HepG2 (cell line): ENCODE data around the gene SAMD8. TPM values are rescaled to one million over a fixed set of nuclear protein-coding genes. Genes with fewer than 3 reads are reported as not detected.

Experiments
- AGO2 ChIP-seq: fragments of 200-400 bp; formaldehyde crosslinking; optimal IDR thresholded peaks from 2 replicates; pipeline ENCODE3; 2017; ENCODE audit warnings: mild to moderate bottlenecking, low read depth, low read length, moderate library complexity
- CHD4 ChIP-seq: fragments of 200-600 bp; sonication (generic); IDR thresholded peaks from 2 replicates; pipeline ENCODE4 v1.7.0; 2017; ENCODE audit warnings: mild to moderate bottlenecking, low read length, borderline replicate concordance
- DNMT3B ChIP-seq: conservative IDR thresholded peaks from 2 replicates; pipeline ENCODE4 v1.6.1; 2016; ENCODE audit warnings: missing biosample characterization, control low read depth
- FIP1L1 ChIP-seq: fragments of 200-400 bp; formaldehyde crosslinking; IDR thresholded peaks from 2 replicates; pipeline ENCODE4 v1.6.1; 2018; ENCODE audit warnings: low read depth, mild to moderate bottlenecking, low read length, moderate library complexity, borderline replicate concordance; ENCODE audit not compliant: insufficient read depth
- GZF1 ChIP-seq: sonication (generic); formaldehyde crosslinking; IDR thresholded peaks from 2 replicates; pipeline ENCODE4 v1.5.1; 2020; ENCODE audit warnings: mild to moderate bottlenecking, missing genetic modification reagents
- MTA3 ChIP-seq: sonication (generic); formaldehyde crosslinking; IDR thresholded peaks from 2 replicates; pipeline ENCODE4 v1.4.0; 2020; ENCODE audit warnings: missing genetic modification reagents
- NFKBIZ ChIP-seq: IDR thresholded peaks from 2 replicates; pipeline ENCODE4 v1.6.1; 2018; ENCODE audit warnings: missing genetic modification reagents, missing compliant biosample characterization
- SIX4 ChIP-seq: sonication (generic); formaldehyde crosslinking; IDR thresholded peaks from 2 replicates; pipeline ENCODE4 v1.4.0; 2020; ENCODE audit warnings: missing genetic modification reagents
- SMARCC2 ChIP-seq: fragments of 450-650 bp; IDR thresholded peaks from 2 replicates; pipeline ENCODE4 v1.6.1; 2017; ENCODE audit warnings: antibody characterized with exemption, mild to moderate bottlenecking
- TARDBP ChIP-seq: sonication (generic); formaldehyde crosslinking; IDR thresholded peaks from 2 replicates; pipeline ENCODE4 v1.8.0; 2022; ENCODE audit warnings: mild to moderate bottlenecking, missing genetic modification reagents
- TRIM24 ChIP-seq: sonication (generic); formaldehyde crosslinking; IDR thresholded peaks from 2 replicates; pipeline ENCODE4 v1.8.0; 2022; ENCODE audit warnings: mild to moderate bottlenecking, missing genetic modification reagents
- ZNF124 ChIP-seq: sonication (generic); formaldehyde crosslinking; IDR thresholded peaks from 2 replicates; pipeline ENCODE4 v1.4.0; 2020; ENCODE audit warnings: missing genetic modification reagents
- ZNF292 ChIP-seq: sonication (generic); formaldehyde crosslinking; IDR thresholded peaks from 2 replicates; pipeline ENCODE4 v1.8.1; 2022; ENCODE audit warnings: mild to moderate bottlenecking, low read depth, missing genetic modification reagents, borderline replicate concordance
- ZNF546 ChIP-seq: sonication (generic); formaldehyde crosslinking; conservative IDR thresholded peaks from 2 replicates; pipeline ENCODE4 v1.8.1; 2023; ENCODE audit warnings: mild to moderate bottlenecking, missing genetic modification reagents
- ZNF589 ChIP-seq: sonication (generic); formaldehyde crosslinking; conservative IDR thresholded peaks from 2 replicates; pipeline ENCODE4 v1.8.0; 2022; ENCODE audit warnings: mild to moderate bottlenecking, moderate library complexity, missing genetic modification reagents
- ZNF790 ChIP-seq: sonication (generic); formaldehyde crosslinking; IDR thresholded peaks from 2 replicates; pipeline ENCODE4 v1.8.0; 2022; ENCODE audit warnings: missing genetic modification reagents, mild to moderate bottlenecking, borderline replicate concordance
- ZSCAN21 ChIP-seq: sonication (generic); formaldehyde crosslinking; IDR thresholded peaks from 2 replicates; pipeline ENCODE4 v1.8.0; 2022; ENCODE audit warnings: mild to moderate bottlenecking, missing genetic modification reagents, moderate library complexity, borderline replicate concordance
- polyA plus RNA-seq, 8 experiments: library from polyadenylated mRNA; depleted of rRNA in 3 of 8; stranded (reverse) in 7 of 8; unstranded in 1 of 8; fragments of >200 nt; fragmentation: Illumina TruSeq in 4 of 8; extraction: Trizol in 4 of 8; gene quantifications; 2 replicates each; pipeline versions ENCODE4 v1.2.1 to v1.2.3, GENCODE V29; 2011 to 2016; ENCODE audit warnings: low read depth in 4 of 8, missing spikeins in 1 of 8, mixed read lengths in 1 of 8; ENCODE audit not compliant: insufficient read depth in 1 of 8
- total RNA-seq, 5 experiments: library from RNA; depleted of rRNA; stranded (reverse); fragments of >200 nt; fragmentation: Illumina TruSeq; extraction: Trizol; gene quantifications; 2 replicates each; pipeline ENCODE4 v1.2.3, GENCODE V29; 2016; ENCODE audit warnings: low read depth in 1 of 5
- TF ChIP-seq, protein P1 (sequence below): sonication (generic); formaldehyde crosslinking; IDR thresholded peaks from 2 replicates; pipeline ENCODE4 v1.5.1; 2020; ENCODE audit warnings: mild to moderate bottlenecking, moderate library complexity, missing genetic modification reagents
- TF ChIP-seq, protein P2 (sequence below): sonication (generic); formaldehyde crosslinking; IDR thresholded peaks from 2 replicates; pipeline ENCODE4 v1.8.0; 2022; ENCODE audit warnings: mild to moderate bottlenecking, missing genetic modification reagents, borderline replicate concordance
- TF ChIP-seq, protein P3 (sequence below): sonication (generic); formaldehyde crosslinking; IDR thresholded peaks from 2 replicates; pipeline ENCODE4 v1.4.0; 2020; ENCODE audit warnings: mild to moderate bottlenecking, missing genetic modification reagents

SAMD8 gene
- total and polyA plus RNA-seq, 2 of the 13 experiments (the other 11 are each of a cell fraction or from before 2014, with no cell fraction given): 10.4 to 13.2 TPM

DNA sequence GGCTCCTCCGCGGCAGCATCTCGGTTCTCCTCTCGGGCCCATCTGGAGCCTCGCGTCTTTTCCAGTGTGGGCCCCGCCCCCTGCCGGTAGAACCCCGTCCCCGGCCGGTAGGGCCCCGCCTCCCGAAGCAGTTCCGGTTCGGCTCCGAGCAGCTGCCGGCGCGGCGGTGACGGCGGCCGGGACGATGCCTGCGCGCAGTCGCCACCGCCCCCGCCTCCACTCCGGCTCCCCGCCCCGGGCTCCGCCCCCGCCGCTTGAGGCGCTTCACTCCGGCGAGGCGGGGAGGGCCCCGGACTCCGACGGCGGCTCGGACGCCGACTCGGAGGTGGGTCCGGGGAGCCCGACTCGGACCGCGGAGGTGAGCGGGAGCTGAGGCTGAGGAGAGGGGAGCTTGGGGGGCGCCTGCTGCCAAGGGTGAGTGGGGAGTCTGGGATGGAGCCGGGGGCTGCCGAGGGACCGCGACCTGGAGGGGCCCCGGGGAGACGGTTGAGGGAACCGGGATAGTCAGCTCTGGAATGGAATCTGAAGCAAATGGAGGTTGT is at the start of gene SAMD8 (continued):
- TF ChIP-seq NFKBIZ (CRISPR knock-in tag): no peak
- TF ChIP-seq TRIM24: no peak
- peak; percentile 73 for TF ChIP-seq TARDBP (CRISPR knock-in tag)
- no peak for TF ChIP-seq ZNF790
- TF ChIP-seq, protein P1, sequence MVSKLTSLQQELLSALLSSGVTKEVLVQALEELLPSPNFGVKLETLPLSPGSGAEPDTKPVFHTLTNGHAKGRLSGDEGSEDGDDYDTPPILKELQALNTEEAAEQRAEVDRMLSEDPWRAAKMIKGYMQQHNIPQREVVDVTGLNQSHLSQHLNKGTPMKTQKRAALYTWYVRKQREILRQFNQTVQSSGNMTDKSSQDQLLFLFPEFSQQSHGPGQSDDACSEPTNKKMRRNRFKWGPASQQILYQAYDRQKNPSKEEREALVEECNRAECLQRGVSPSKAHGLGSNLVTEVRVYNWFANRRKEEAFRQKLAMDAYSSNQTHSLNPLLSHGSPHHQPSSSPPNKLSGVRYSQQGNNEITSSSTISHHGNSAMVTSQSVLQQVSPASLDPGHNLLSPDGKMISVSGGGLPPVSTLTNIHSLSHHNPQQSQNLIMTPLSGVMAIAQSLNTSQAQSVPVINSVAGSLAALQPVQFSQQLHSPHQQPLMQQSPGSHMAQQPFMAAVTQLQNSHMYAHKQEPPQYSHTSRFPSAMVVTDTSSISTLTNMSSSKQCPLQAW (CRISPR knock-in tag): no peak
- TF ChIP-seq CHD4: no peak
- TF ChIP-seq, protein P2, sequence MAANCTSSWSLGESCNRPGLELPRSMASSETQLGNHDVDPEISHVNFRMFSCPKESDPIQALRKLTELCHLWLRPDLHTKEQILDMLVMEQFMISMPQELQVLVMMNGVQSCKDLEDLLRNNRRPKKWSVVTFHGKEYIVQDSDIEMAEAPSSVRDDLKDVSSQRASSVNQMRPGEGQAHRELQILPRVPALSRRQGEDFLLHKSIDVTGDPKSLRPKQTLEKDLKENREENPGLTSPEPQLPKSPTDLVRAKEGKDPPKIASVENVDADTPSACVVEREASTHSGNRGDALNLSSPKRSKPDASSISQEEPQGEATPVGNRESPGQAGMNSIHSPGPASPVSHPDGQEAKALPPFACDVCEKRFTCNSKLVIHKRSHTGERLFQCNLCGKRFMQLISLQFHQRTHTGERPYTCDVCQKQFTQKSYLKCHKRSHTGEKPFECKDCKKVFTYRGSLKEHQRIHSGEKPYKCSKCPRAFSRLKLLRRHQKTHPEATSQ: no peak
- no peak for TF ChIP-seq ZNF292 (CRISPR knock-in tag)
- TF ChIP-seq, protein P3, sequence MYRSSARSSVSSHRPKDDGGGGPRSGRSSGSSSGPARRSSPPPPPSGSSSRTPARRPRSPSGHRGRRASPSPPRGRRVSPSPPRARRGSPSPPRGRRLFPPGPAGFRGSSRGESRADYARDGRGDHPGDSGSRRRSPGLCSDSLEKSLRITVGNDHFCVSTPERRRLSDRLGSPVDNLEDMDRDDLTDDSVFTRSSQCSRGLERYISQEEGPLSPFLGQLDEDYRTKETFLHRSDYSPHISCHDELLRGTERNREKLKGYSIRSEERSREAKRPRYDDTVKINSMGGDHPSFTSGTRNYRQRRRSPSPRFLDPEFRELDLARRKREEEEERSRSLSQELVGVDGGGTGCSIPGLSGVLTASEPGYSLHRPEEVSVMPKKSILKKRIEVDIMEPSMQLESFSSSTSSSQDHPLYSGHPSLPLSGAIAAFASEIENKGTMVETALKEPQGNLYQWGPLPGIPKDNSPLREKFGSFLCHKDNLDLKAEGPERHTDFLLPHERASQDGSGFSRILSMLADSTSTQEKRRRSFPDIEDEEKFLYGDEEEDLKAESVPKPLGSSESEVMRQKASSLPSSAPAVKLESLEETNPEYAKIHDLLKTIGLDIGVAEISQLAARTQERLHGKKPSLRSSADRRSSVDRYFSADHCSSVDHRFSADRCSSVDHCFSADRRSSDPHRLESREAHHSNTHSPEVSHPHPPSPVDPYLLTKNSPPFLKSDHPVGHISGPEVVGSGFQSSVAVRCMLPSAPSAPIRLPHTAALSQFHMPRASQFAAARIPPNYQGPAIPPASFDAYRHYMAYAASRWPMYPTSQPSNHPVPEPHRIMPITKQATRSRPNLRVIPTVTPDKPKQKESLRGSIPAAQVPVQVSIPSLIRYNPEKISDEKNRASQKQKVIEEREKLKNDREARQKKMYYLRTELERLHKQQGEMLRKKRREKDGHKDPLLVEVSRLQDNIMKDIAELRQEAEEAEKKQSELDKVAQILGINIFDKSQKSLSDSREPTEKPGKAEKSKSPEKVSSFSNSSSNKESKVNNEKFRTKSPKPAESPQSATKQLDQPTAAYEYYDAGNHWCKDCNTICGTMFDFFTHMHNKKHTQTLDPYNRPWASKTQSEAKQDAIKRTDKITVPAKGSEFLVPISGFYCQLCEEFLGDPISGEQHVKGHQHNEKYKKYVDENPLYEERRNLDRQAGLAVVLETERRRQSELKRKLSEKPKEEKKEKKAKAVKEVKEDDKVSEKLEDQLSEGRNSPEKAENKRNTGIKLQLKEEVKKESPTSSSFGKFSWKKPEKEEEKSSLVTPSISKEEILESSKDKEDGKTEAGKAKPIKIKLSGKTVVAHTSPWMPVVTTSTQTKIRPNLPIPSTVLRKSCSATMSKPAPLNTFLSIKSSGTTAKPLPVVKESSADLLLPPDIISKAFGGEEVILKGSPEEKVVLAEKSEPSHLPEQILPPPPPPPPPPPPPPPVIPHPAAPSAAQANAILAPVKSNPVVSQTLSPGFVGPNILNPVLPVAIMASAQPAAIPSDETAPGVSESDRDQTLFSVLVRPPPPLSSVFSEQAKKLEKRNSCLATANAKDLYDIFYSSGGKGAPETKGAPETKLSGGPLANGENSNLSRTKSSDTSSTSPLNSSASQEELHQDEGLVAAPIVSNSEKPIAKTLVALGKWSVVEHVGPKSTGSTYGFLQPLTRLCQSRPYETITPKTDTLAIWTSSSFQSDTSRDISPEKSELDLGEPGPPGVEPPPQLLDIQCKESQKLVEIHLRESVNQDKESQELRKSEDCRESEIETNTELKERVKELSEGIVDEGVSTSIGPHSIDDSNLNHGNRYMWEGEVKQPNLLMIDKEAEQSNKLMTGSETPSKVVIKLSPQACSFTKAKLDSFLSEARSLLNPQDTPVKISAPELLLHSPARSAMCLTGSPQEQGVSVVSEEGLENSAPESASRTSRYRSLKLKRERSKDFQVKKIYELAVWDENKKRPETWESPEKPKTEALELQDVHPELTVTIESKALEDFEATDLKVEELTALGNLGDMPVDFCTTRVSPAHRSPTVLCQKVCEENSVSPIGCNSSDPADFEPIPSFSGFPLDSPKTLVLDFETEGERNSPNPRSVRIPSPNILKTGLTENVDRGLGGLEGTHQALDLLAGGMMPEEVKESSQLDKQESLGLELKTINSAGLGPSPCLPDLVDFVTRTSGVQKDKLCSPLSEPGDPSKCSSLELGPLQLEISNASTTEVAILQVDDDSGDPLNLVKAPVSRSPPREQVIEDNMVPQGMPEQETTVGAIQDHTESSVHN (CRISPR knock-in tag): no peak
- 0 out of 2 replicates have a peak, but pooled peaks have one; percentile 42 for TF ChIP-seq ZSCAN21 (CRISPR knock-in tag)
- TF ChIP-seq MTA3: no peak
- TF ChIP-seq ZNF124 (CRISPR knock-in tag): no peak; the same call in 1 of the 2 replicates
- TF ChIP-seq SIX4 (CRISPR knock-in tag): no peak
- TF ChIP-seq GZF1: no peak
- TF ChIP-seq AGO2: peak; percentile 45
- TF ChIP-seq ZNF546 (CRISPR knock-in tag): no peak; the same call in 1 of the 2 replicates
- TF ChIP-seq FIP1L1: no peak
- TF ChIP-seq SMARCC2: no peak
- TF ChIP-seq ZNF589 (CRISPR knock-in tag): 0 out of 2 replicates have a peak, but pooled peaks have one; percentile 65
- TF ChIP-seq DNMT3B (CRISPR knock-in tag): no peak
